ENCODE measurements around the gene SH3BGRL3.
"Not testable (repeated sequence)": the region's sequence is repeated elsewhere in the genome, so short reads cannot be mapped to it uniquely, and the experiment has no call there.

SH3BGRL3 gene

GRCh38 chr1:26279456-26280332, at the start of gene SH3BGRL3:
TSS of gene SH3BGRL3 (plus strand) at chr1:26280086. CDS start at chr1:26280156, 70 bp downstream.
- peak in 2 of 3 experiments; percentile 68 to 70 for DNase-seq (ENCODE audit: low read depth in 3 of 3)

- DNase-seq (ENCODE audit: low read depth in 3 of 3) = not testable (repeated sequence)
Measured at GRCh38 chr1:26230682-26231081, 49.2 kb upstream of the SH3BGRL3 start.

GRCh38 chr1:26233903-26234643, 45.8 kb upstream of the SH3BGRL3 start, which contains the start of gene CEP85:
TSS of gene CEP85 (plus strand) at chr1:26234200. CDS start at chr1:26239784, 5,584 bp downstream.
- peak; percentile 97 to 98 (median 98) for DNase-seq (ENCODE audit: low read depth in 3 of 3)

- peak in 1 of 3 experiments; percentile 4 for DNase-seq (ENCODE audit: low read depth in 3 of 3)
Measured at GRCh38 chr1:26234644-26235370, 45.1 kb upstream of the SH3BGRL3 start.

- DNase-seq (ENCODE audit: low read depth in 3 of 3) = no peak
Measured at GRCh38 chr1:26237230-26237966, 42.5 kb upstream of the SH3BGRL3 start.

GRCh38 chr1:26239936-26240335, 40.0 kb upstream of the SH3BGRL3 start:
- no peak for DNase-seq (ENCODE audit: low read depth in 3 of 3)

GRCh38 chr1:26252718-26253117, 27.2 kb upstream of the SH3BGRL3 start:
- DNase-seq (ENCODE audit: low read depth in 3 of 3) = no peak

GRCh38 chr1:26254404-26254803, 25.5 kb upstream of the SH3BGRL3 start:
- no peak for DNase-seq (ENCODE audit: low read depth in 3 of 3)

GRCh38 chr1:26257222-26257621, 22.7 kb upstream of the SH3BGRL3 start:
- no peak for DNase-seq (ENCODE audit: low read depth in 3 of 3)

GRCh38 chr1:26259005-26259404, 20.9 kb upstream of the SH3BGRL3 start:
- DNase-seq (ENCODE audit: low read depth in 3 of 3) = no peak

- DNase-seq (ENCODE audit: low read depth in 3 of 3) = no peak
Measured at GRCh38 chr1:26259578-26259977, 20.3 kb upstream of the SH3BGRL3 start.

GRCh38 chr1:26263212-26263611, 16.7 kb upstream of the SH3BGRL3 start:
- no peak for DNase-seq (ENCODE audit: low read depth in 3 of 3)

GRCh38 chr1:26265405-26265804, 14.5 kb upstream of the SH3BGRL3 start:
- DNase-seq (ENCODE audit: low read depth in 3 of 3) = no peak

- no peak for DNase-seq (ENCODE audit: low read depth in 3 of 3)
Measured at GRCh38 chr1:26268290-26269197, 11.3 kb upstream of the SH3BGRL3 start.

GRCh38 chr1:26269198-26269550, 10.7 kb upstream of the SH3BGRL3 start:
- DNase-seq (ENCODE audit: low read depth in 3 of 3) = no peak

- no peak for DNase-seq (ENCODE audit: low read depth in 3 of 3)
Measured at GRCh38 chr1:26274801-26275425, 5.0 kb upstream of the SH3BGRL3 start.

GRCh38 chr1:26275580-26276431, 4.1 kb upstream of the SH3BGRL3 start:
- DNase-seq (ENCODE audit: low read depth in 3 of 3) = peak in 2 of 3 experiments; percentile 58 to 69

GRCh38 chr1:26276432-26276838, 3.5 kb upstream of the SH3BGRL3 start:
- DNase-seq (ENCODE audit: low read depth in 3 of 3) = no peak

- no peak for DNase-seq (ENCODE audit: low read depth in 3 of 3)
Measured at GRCh38 chr1:26277261-26277661, 2.6 kb upstream of the SH3BGRL3 start.

Measured in stimulated activated CD4-positive, alpha-beta T cell treated with anti-CD3 and anti-CD28 coated beads, TNF-alpha, amount 100 ng/mL, for 4 hours (primary cell).